Skeletal muscle satellite cell (primary cell): ENCODE measurements around the gene TSR1.

ENCODE experiments used
- H3K27me3 ChIP-seq: 2 replicates; pipeline ENCODE4 v1.7.0; 2013; ENCODE audit warnings: low read length; ENCODE audit not compliant: control insufficient read depth, insufficient read depth
- H3K36me3 ChIP-seq: 2 replicates; pipeline ENCODE4 v1.7.0; 2013; ENCODE audit warnings: mild to moderate bottlenecking, control low read depth, low read length; ENCODE audit not compliant: insufficient read depth
- H3K4me1 ChIP-seq: 2 replicates; pipeline ENCODE4 v1.7.0; 2013; ENCODE audit warnings: low read length; ENCODE audit not compliant: control insufficient read depth, insufficient read depth
- H3K4me2 ChIP-seq: 2 replicates; pipeline ENCODE4 v1.7.0; 2013; ENCODE audit warnings: mild to moderate bottlenecking, low read length
- H3K4me3 ChIP-seq: 2 replicates; pipeline ENCODE4 v1.7.0; 2013; ENCODE audit warnings: low read length
- H3K9ac ChIP-seq: 2 replicates; pipeline ENCODE4 v1.7.0; 2013; ENCODE audit warnings: mild to moderate bottlenecking, low read depth, low read length, moderate library complexity
- H3K9me3 ChIP-seq: replicated peaks from 2 replicates; pipeline ENCODE4 v1.7.0; 2013; ENCODE audit warnings: mild to moderate bottlenecking, control low read depth, low read length

TSR1 gene

DNA sequence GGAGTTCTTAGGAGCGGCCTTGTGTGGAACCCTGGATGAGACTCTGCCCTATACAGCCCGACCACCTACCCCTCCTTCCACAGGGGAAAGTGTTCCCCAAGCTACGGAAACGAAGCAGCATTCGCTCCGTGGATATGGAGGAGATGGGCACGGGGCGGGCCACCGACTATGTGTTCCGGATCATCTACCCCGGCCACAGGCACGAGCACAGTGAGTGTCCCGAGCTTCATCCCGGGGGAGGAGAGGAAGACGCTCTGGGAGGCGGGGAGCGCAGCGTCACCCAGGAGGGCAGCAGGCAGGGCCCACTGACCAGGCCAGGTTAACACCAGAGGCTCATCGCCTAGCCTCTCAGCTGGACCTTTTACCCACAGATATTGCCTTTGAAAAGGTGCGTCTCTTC, 28.9 kb upstream of the TSR1 start:
- Histone ChIP-seq H3K9me3 (no peaks in the 10 kb centered on the region), H3K36me3 (peaks cover 21% of the 10 kb centered on the region), H3K4me3 (no peak overlapping the region)

DNA sequence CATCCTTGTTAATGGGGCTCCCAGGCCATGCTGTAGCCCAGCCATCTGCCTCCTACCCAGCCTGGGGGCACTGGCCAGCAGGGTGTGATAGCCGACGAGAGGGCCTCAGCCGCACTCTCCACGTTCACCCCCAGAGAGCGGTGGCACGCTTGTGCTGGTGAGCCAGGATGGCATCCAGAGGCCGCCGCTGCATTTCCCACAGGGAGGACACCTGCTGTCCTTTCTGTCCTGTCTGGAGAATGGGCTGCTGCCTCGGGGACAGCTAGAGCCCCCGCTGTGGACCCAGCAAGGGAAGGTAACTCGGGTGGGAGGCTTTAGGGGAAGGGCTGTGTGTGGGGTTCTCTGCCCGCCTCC, 28.5 kb upstream of the TSR1 start:
- Histone ChIP-seq H3K4me2 (no peak overlapping the region), H3K36me3 (peaks cover 21% of the 10 kb centered on the region), H3K4me3 (no peak overlapping the region), H3K9ac (no peak overlapping the region), H3K27me3 (no peaks in the 10 kb centered on the region), H3K4me1 (peaks cover 4% of the 10 kb centered on the region), H3K9me3 (no peaks in the 10 kb centered on the region)

More for the DNA sequence above, 28.9 kb upstream of the TSR1 start:
- Histone ChIP-seq H3K4me1 (peaks cover under 1% of the 10 kb centered on the region), H3K4me2 (no peak overlapping the region), H3K27me3 (no peaks in the 10 kb centered on the region), H3K9ac (no peak overlapping the region)

DNA sequence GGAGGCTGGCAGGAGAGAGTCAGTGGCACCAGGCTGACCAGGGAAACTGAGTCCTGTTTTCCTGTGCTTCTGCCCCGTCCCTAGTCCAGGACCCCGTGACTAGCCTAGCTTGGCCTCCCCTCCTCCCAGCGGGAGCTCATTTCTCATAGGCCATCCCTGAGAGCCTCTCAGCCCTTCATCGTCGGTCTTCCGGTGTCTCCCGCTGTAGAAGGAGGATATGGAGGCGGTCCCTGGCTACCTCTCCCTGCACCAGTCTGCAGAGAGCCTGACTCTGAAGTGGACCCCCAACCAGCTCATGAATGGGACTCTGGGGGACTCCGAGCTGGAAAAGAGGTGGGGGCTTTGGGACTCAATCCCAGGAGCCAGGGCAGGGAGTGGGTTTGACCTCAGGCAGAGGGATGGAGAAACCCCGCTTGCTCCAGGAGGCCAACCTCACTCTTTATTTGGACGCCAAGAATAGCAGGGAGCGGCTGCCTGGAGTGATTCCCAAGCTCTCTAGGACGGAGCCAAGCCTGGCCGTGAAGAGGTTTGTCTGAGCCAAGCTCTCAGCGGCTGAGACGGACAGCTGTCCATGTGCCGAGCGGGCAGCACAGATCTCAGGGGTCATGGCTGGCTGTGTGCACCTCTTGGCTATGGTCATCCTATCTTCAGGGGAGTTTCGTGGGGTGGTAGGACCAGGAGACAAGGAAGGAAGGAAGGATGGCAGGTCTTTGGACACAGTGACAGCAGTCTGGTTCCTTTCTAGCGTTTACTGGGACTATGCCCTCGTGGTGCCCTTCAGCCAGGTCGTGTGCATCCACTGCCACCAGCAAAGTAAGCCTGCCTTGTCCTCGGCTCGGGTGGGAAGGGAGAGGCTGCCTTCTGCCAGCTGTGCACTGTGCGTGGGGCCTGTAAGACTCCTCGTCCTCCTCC, 27.9 kb upstream of the TSR1 start:
- no peak overlapping the region for H3K4me2 ChIP-seq
- H3K4me3 ChIP-seq = no peak overlapping the region
- no peaks in the 10 kb centered on the region for H3K27me3 ChIP-seq
- H3K9ac ChIP-seq = no peak overlapping the region
- peaks cover 11% of the 10 kb centered on the region for H3K4me1 ChIP-seq
- H3K9me3 ChIP-seq = no peaks in the 10 kb centered on the region
- peaks cover 21% of the 10 kb centered on the region for H3K36me3 ChIP-seq

DNA sequence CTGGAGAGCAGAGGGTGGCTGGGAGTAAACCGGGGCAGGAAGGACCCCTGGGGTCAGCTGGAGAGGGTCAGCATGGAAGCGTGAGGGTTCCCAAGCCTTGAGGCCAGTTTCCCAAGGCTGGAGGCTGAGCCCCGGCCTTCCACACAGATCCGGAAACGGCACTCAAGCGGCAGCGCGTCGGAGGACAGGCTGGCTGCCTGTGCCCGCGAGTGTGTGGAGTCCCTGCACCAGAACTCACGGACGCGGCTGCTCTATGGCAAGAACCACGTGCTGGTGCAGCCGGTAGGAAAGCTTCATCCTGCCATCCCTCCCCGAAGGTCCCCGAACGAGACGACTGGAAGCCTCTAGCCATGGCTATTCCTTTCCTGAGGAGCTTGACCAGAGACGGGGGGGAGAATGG, 27.1 kb upstream of the TSR1 start:
- H3K4me2 ChIP-seq = no peak overlapping the region
- peaks cover 17% of the 10 kb centered on the region for H3K4me1 ChIP-seq
- H3K9ac ChIP-seq = no peak overlapping the region
- H3K4me3 ChIP-seq = no peak overlapping the region
- no peaks in the 10 kb centered on the region for H3K27me3 ChIP-seq
- peaks cover 21% of the 10 kb centered on the region for H3K36me3 ChIP-seq
- no peaks in the 10 kb centered on the region for H3K9me3 ChIP-seq

DNA sequence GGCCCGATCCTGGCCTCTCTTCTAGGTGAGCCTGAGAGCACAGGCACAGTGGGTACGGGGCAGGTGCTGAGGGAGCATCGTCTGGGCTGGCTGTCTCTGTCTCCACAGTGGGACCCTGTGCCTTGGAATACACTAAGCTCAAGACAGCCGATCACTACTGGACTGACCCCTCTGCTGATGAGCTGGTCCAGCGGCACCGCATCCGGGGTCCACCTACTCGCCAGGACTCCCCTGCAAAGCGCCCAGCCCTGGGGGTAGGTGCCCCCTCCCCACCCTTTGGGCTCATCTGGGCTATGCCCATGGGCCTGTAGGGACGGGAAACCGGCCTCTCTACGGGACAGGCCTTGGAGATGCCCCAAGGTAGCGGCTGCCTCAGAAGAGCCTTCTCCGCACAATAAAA, 26.6 kb upstream of the TSR1 start:
- Histone ChIP-seq H3K9me3 (no peaks in the 10 kb centered on the region), H3K4me2 (no peak overlapping the region), H3K4me3 (no peak overlapping the region), H3K9ac (no peak overlapping the region), H3K4me1 (peaks cover 17% of the 10 kb centered on the region), H3K36me3 (peaks cover 22% of the 10 kb centered on the region), H3K27me3 (no peaks in the 10 kb centered on the region)

DNA sequence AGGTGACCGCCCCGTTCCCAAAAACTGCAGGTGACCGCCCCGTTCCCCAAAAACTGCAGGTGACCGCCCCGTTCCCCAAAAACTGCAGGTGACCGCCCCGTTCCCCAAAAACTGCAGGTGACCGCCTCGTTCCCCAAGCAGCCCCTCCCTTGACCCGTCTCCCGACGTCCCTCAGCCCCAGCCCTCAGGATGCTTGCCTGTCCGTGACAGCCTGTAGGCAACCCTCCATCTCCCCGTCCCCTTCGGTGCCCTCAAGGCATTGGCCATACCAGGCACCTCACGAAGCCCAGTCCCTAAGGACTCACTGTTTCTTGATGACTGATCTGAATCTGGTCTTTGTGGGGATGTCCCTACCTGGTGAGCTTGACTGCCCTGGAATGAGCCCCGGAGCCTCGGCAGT, 26.2 kb upstream of the TSR1 start:
- Histone ChIP-seq H3K4me3 (no peak overlapping the region), H3K9me3 (no peaks in the 10 kb centered on the region), H3K9ac (no peak overlapping the region), H3K4me1 (peaks cover 17% of the 10 kb centered on the region), H3K36me3 (peaks cover 25% of the 10 kb centered on the region), H3K27me3 (no peaks in the 10 kb centered on the region), H3K4me2 (no peak overlapping the region)

DNA sequence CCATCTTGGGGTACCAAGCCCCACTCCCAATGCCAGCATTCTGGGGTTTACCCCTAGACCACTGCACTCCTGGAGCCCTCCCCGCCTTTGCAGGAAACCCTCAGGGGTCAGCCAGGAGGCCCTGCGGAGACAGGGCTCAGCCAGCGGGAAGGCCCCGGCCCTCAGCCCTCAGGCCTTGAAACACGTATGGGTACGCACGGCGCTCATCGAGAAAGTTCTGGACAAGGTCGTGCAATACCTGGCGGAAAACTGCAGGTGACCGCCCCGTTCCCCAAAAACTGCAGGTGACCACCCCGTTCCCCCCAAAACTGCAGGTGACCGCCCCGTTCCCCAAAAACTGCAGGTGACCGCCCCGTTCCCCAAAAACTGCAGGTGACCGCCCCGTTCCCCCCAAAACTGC, 25.8 kb upstream of the TSR1 start:
- Histone ChIP-seq H3K27me3 (no peaks in the 10 kb centered on the region), H3K36me3 (peaks cover 25% of the 10 kb centered on the region), H3K4me2 (no peak overlapping the region), H3K4me1 (peaks cover 17% of the 10 kb centered on the region), H3K4me3 (no peak overlapping the region), H3K9me3 (no peaks in the 10 kb centered on the region), H3K9ac (no peak overlapping the region)

DNA sequence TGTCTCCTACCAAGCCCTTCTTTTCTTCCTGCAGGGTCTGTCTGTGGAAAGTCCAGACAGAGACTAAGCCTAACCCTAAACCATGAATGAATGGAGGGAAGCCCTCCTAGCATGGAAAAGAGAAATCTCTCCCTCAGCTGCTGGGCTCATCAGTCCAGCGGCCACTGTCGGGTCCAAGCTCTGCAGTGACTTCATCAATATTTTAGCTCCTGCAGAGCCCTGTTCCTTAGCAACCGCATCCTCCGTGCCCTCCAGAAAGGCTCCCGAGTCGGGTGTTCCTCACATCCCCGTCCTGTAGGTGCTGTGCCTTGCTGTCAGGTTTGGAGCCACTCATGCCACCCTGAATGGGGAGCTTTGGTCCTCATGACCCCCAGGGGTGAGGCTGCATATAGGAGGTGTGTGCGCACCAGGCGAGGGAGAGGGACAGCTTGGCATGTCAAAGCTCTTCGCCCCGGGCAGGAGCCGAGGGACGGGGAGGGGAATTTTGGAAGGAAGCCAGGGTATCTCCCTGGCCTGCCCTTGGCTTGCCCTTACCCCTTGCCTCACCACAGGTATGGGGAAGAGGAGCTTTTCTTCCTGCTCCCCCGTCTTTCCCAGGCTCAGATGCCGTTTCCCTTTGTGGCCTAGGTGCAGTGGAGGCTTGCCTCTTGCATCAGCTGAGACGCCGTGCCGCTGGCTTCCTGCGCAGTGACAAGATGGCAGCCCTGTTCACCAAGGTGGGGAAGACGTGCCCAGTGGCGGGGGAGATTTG, 24.9 kb upstream of the TSR1 start:
- Histone ChIP-seq H3K9me3 (no peaks in the 10 kb centered on the region), H3K9ac (no peak overlapping the region), H3K4me2 (no peak overlapping the region), H3K36me3 (peaks cover 20% of the 10 kb centered on the region), H3K27me3 (no peaks in the 10 kb centered on the region), H3K4me1 (peaks cover 17% of the 10 kb centered on the region), H3K4me3 (no peak overlapping the region)

DNA sequence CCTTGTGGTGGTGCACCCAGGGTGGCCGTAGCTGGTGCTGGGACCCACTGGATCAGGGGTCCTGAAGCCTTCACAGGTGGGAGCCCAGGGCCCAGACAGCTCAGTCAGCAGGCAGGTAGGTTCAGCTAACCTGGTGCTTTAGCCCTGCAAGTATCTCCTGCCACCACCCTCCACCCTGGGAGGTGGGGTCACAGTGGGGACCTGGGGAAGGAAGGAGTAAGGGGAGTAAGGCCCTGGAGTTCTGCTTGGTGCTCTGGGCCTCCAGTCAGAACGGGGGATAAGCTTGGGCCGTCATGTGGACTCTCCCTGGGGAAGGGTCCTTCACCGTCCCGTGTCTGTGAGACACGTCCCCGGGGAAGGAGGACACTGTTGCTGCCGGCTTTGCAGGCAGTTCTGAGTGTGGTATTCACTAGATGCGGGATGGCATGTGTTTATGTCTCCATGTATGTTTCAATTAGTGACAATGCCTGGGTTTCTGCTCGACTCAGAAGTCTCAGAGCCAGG, 21.7 kb upstream of the TSR1 start:
- Histone ChIP-seq H3K9ac (no peak overlapping the region), H3K4me3 (no peak overlapping the region), H3K4me1 (peaks cover 17% of the 10 kb centered on the region)

DNA sequence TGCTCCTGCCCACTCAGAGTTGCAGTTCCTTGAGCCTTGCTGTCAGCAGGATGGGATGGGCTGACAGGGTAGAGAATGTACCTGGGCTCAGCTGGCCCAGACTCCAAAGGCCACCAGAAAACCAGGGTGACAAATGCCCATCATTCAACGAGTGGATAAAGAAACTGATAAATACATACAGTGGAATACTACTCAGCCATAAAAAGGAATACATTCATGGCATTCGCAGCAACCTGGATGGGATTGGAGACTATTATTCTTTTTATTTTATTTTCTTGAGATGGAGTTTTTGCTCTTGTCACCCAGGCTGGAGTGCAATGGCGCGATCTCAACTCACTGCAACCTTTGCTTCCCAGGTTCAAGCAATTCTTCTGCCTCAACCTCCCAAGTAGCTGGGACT, 21.0 kb upstream of the TSR1 start:
- Histone ChIP-seq H3K4me3 (no peak overlapping the region), H3K9me3 (no peaks in the 10 kb centered on the region), H3K4me1 (peaks cover 17% of the 10 kb centered on the region), H3K9ac (no peak overlapping the region), H3K4me2 (no peak overlapping the region), H3K36me3 (peaks cover 4% of the 10 kb centered on the region), H3K27me3 (no peaks in the 10 kb centered on the region)

More for the DNA sequence above, 21.7 kb upstream of the TSR1 start:
- Histone ChIP-seq H3K4me2 (no peak overlapping the region), H3K9me3 (no peaks in the 10 kb centered on the region), H3K36me3 (peaks cover 6% of the 10 kb centered on the region), H3K27me3 (no peaks in the 10 kb centered on the region)

DNA sequence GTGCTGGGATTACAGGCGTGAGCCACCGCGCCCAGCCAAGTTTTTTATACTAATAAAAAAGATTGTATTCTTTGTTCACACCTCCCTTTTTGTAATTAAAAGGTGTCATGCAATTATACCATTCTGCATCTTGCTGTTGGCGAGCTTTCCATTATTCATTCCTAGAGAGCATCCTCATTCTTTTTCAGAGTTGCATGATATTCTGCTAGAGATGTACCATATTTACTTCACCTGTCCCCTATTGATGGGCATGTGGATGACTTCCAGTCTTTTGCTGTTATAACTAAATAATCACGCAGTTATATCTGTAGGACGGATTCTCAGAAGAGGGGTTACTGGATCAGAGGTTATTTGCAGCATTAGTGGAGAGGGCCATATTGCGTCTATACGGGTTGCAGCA, 18.1 kb upstream of the TSR1 start:
- peaks cover 9% of the 10 kb centered on the region for H3K4me1 ChIP-seq
- H3K27me3 ChIP-seq = no peaks in the 10 kb centered on the region
- H3K36me3 ChIP-seq = peaks cover 4% of the 10 kb centered on the region
- H3K4me3 ChIP-seq = no peak overlapping the region
- H3K9me3 ChIP-seq = no peaks in the 10 kb centered on the region
- no peak overlapping the region for H3K4me2 ChIP-seq
- H3K9ac ChIP-seq = no peak overlapping the region
